Stimulated activated CD4-positive, alpha-beta T cell treated with anti-CD3 and anti-CD28 coated beads, TNF-alpha, amount 100 ng/mL, for 1 hour (primary cell): ENCODE data around the gene CRYBG1.
A peak's percentile ranks its signal among the peaks of the same experiment; 100 is the strongest.
"Not testable (repeated sequence)": the region's sequence is repeated elsewhere in the genome, so short reads cannot be mapped to it uniquely, and the experiment has no call there.

Source experiments
- DNase-seq, 3 donors: peaks; one replicate each; pipeline ENCODE4 v3.0.0-alpha.2; 2020; ENCODE audit warnings: low read depth in 3 of 3, low spot score in 1 of 3

CRYBG1 gene

GRCh38 chr6:106496823-106497222, 136.3 kb downstream of the CRYBG1 start:
- DNase-seq = no peak

GRCh38 chr6:106501960-106502371, 141.4 kb downstream of the CRYBG1 start:
- no peak for DNase-seq

- no peak for DNase-seq
Measured at GRCh38 chr6:106502559-106502958, 142.0 kb downstream of the CRYBG1 start.

- no peak for DNase-seq
Measured at GRCh38 chr6:106508277-106508676, 147.8 kb downstream of the CRYBG1 start.

GRCh38 chr6:106508834-106509233, 148.3 kb downstream of the CRYBG1 start:
- DNase-seq = no peak

- DNase-seq = no peak
Measured at GRCh38 chr6:106509420-106510089, 149.0 kb downstream of the CRYBG1 start.

GRCh38 chr6:106510090-106510970, 149.8 kb downstream of the CRYBG1 start:
- DNase-seq = peak in 1 of 3 donors; percentile 44

GRCh38 chr6:106511288-106512047, 151.0 kb downstream of the CRYBG1 start:
- DNase-seq = no peak

GRCh38 chr6:106512048-106512967, 151.8 kb downstream of the CRYBG1 start:
- peak in 2 of 3 donors; percentile 41 to 59 for DNase-seq

- DNase-seq = no peak
Measured at GRCh38 chr6:106512968-106513574, 152.6 kb downstream of the CRYBG1 start.

GRCh38 chr6:106513808-106514582, 153.5 kb downstream of the CRYBG1 start:
- no peak for DNase-seq

GRCh38 chr6:106514583-106514885, 154.0 kb downstream of the CRYBG1 start:
- DNase-seq = no peak

GRCh38 chr6:106515582-106515981, 155.1 kb downstream of the CRYBG1 start:
- not testable (repeated sequence) for DNase-seq

- DNase-seq = no peak
Measured at GRCh38 chr6:106516616-106517015, 156.1 kb downstream of the CRYBG1 start.

- no peak for DNase-seq
Measured at GRCh38 chr6:106517706-106518105, 157.2 kb downstream of the CRYBG1 start.

GRCh38 chr6:106518748-106519147, 158.2 kb downstream of the CRYBG1 start:
- no peak for DNase-seq

- peak; percentile 45 to 53 (median 47) for DNase-seq
Measured at GRCh38 chr6:106519460-106520394, 159.2 kb downstream of the CRYBG1 start.

- DNase-seq = peak; percentile 47 to 61 (median 52)
Measured at GRCh38 chr6:106520711-106521401, 160.3 kb downstream of the CRYBG1 start.
